HG02588 (cell line): ENCODE data around the gene RNF43.

Experiments used
- ATAC-seq: cut with Tn5 transposase; IDR thresholded peaks from one replicate; pipeline ENCODE4 v1.9.1; 2021; ENCODE audit warnings: mild to moderate bottlenecking, moderate library complexity; ENCODE audit not compliant: unreplicated experiment

Gene RNF43

DNA sequence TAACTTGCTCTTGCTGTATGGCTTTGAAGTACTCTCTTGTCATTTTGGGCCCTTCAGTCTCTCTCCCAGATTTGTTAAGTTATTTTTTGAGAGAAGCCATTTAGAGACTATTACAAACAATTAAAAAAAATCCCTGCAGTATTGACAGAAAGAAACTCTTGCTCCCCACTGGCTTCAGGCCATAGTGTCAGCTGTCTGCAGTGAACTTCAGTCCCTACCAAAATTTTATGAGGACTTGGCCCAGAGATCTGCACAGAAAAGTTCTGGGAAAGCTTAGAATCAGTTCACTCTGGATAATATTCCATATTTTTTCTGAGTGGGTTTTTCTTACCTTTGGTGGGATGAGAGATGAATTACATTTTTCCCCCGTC lies 34.5 kb downstream of the RNF43 start:
- ATAC-seq = no peak

- no peak for ATAC-seq
These were observed 35.0 kb downstream of the RNF43 start for GRCh38 chr17:58382108-58382871.

- ATAC-seq = no peak
These were observed 36.0 kb downstream of the RNF43 start for GRCh38 chr17:58381124-58382035.

DNA sequence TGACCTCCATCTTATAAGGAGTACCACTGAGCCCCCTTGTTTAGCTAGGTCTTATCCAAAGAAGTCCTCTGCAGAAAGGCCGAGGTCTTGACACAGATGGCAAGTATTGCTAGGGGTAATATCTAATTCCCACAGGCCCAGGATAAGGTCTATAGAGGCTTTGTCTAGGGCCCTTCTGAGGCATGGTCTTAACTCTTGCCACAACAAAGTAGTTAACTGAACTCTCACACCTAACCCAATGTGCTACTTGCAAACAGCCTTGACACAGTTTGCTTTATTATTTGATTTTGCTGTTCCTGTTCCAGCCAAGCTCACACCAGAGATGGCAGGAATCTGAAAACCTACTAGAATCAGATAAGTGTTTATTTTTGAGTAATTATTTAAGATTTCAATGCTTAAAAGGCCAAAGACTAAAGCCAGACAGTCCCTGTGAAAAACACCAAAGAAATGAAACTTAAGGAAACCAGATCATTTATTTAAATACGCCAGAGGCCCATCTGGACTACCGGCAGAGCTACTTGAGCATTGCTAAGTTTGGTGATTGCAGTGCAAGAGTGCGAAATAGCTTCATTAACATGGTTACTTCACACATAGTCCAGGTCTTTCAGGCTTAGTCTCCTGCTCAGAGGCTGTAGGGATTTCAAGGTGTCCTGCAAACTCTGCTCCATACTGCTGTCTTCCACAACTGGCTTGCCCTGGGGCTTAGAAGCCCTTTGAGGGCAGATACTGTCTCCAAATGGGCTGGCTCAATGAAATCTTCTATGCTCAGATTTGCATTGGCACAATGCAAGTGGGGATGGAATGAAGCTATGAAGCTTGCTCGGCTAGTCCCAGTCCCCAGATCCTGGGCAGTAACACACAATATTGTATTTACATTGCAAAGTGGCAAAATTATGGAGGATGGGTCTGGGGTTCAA lies 36.9 kb downstream of the RNF43 start:
- no peak for ATAC-seq

DNA sequence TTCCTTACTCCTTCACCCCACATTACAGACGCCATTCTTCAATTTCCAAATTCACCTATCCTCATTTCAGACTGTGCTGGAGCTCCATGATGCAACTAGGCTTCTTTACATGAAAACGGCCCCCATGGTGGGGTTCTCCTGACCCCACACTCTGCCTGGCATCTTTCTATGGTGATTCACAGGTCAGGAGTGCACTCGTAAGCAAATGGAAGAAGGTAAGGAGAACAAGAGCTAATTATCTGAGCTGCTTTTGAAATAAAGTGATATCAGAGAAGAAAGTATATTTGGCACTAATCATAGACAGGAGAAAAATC lies 37.9 kb downstream of the RNF43 start:
- no peak for ATAC-seq

- ATAC-seq = no peak
These were observed 38.4 kb downstream of the RNF43 start for GRCh38 chr17:58378733-58379510.

DNA sequence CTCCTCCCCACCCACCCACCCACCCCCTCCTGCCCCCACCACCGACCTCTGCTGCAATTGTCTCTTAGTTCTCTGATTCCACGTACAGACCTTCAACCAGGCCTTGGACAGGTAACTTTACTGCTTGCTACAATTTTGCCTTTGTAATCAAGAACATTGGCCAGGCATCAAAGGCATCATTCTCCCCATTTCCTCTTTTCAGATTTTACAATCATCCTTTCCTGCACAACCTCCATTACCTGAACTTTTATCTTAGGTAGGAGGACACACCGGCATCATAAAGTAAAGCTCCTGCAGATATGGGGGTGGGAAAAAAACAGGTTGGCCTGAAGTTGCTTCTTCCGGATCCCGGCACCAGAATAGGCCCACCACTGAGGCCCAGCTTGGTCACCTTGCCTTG lies 39.7 kb downstream of the RNF43 start:
- ATAC-seq = no peak

DNA sequence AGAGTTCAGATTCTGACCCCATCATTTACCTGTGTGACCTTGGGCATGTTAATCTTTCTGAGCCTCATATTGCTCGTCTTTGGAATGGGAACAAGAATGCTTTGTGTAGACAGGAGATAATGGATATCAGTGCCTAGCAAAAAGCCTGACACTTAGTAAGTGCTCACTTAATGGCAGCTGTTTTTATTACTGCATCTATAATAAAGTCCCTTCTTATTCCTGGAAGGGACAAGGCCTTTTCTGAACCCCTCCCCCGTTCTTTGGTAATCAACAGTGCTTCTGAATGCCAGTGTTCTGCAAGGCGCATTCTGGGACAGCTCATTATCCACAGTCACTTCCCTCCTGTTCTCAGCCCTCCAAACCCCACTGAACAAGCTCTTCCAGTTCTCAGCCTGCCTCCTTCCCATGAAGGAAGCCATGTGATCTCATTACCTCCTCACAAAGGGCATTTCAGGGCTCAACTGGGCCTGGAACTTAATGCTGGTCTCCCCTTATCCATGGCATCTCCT lies 40.2 kb downstream of the RNF43 start:
- ATAC-seq = no peak

DNA sequence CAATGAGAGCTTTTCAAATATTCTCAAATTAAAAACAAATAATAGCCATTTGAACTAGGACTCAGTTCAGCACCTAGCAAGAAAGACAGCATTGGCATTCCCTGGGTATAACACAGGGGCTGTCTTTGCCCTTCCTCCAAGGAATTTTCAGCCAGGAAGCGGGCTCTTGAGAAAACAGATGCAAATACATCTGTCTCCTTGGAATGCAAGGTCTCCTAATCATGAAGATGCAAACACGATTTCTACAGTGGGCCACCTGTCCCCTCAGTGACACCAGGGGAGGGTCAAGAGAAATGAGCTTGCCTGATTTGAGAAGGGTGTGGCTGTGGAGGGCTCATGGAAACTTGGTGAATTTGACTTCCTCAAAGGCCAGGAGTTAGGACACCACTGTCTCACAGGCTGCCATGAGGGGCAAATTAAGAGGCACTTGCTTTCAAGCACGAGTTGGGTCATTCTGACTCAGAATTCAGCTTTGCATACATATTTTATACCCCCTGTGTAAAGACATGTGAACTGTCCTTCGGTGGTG lies 40.8 kb downstream of the RNF43 start:
- no peak for ATAC-seq

DNA sequence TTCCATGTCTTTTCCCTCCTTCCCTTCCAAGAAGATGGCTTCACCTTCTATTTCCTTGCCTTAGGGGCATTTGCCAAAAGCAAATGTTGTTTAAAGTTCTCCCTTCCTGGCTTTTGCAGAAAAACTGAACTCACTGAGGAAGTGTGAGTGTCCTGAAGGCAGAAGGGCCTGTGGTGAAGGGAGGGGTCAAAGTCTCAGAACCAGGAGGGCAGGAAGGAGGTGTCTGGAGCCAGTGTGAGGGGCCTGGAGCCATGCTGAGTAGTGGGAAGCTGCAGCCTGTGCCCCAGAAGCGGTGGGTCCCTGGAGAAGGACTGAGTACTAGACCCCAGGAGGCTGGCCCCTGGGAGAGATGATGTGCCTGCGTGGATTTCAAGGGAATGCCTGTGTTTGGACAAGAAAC lies 41.5 kb downstream of the RNF43 start:
- ATAC-seq = no peak

DNA sequence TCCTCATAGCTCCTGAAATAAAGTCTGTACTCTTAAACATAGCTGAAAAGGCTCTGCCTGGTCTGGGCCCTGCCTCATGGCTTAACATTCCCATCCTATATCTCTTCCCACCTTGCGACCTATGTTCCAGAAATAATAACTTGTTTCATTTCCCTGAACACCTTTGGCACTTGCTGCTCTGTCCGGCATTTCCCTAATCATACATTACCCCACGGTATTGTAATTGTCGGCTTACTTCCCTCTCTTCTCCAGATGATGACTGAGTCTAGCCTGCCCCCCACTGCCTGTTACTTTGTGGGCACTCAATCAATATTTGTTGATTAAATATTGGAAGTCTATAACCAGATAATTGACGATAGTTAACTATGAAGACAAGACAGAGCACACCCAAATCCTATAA lies 42.1 kb downstream of the RNF43 start:
- ATAC-seq = no peak

DNA sequence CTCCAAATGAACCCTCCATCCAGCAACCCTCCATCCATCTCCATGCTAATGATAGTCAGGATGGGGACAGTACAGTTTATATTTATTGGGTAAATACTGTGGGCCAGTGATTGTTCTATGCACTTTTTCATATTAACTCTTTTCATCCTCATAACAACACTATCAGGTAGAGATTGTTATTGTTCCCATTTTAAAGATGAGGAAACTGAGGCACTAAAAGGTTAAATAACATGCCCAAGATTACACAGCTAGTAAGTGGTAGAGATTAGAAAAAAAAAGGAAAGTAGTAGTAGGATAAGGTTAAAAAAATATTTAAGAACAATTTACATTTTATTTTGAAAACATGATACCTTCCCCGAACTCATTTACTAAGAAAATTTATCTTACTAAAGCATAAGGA lies 43.4 kb downstream of the RNF43 start:
- no peak for ATAC-seq

GRCh38 chr17:58373003-58373402 lies 44.3 kb downstream of the RNF43 start:
- ATAC-seq = no peak

GRCh38 chr17:58371300-58371950 lies 45.9 kb downstream of the RNF43 start:
- no peak for ATAC-seq

DNA sequence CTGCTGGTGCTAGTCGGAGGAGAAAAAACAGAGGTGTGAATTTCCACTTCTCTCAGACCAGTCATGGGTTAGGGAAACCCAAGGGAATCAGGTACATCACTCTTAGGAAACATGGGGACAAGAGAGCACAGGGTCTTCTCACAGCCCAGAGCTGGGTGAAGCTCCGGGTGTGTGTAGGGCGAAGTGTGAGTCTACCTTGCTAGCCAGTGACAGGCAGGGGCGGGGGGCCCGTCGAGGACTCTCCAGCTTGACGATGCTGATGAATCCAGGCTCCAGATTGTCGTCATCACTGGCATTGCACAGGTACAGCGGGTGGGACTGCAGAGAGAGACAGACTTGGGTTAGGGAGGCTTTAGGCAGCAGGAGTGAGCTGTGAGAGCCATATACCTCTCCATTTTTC lies 46.6 kb downstream of the RNF43 start:
- no peak for ATAC-seq

GRCh38 chr17:58370309-58370708 lies 47.0 kb downstream of the RNF43 start:
- ATAC-seq = no peak

GRCh38 chr17:58369214-58370031 lies 47.9 kb downstream of the RNF43 start:
- ATAC-seq = no peak

GRCh38 chr17:58368860-58369213 lies 48.5 kb downstream of the RNF43 start:
- ATAC-seq = no peak
